Stimulated activated CD4-positive, alpha-beta T cell treated with anti-CD3 and anti-CD28 coated beads, Interleukin-12 subunit alpha, Interleukin-12 subunit beta, amount 100 ng/mL, for 48 hours (primary cell): ENCODE results near the gene MAN1C1.

Source experiments
- DNase-seq, 3 donors: peaks; one replicate each; pipeline ENCODE4 v3.0.0-alpha.2; 2020; ENCODE audit warnings: low read depth in 2 of 3, low spot score in 1 of 3

Gene MAN1C1

GRCh38 chr1:25711555-25712298 is 95.1 kb downstream of the MAN1C1 start:
- peak; percentile 33 to 54 (median 35) for DNase-seq

- DNase-seq = no peak
These were observed 95.8 kb downstream of the MAN1C1 start for GRCh38 chr1:25712299-25712970.

GRCh38 chr1:25713961-25714360 is 97.4 kb downstream of the MAN1C1 start:
- DNase-seq = no peak

GRCh38 chr1:25714372-25714931 is 97.9 kb downstream of the MAN1C1 start:
- DNase-seq = no peak

- no peak for DNase-seq
These were observed 99.3 kb downstream of the MAN1C1 start for GRCh38 chr1:25715888-25716287.

GRCh38 chr1:25716320-25716719 is 99.7 kb downstream of the MAN1C1 start:
- no peak for DNase-seq

- no peak for DNase-seq
These were observed 102.1 kb downstream of the MAN1C1 start for GRCh38 chr1:25718732-25719131.

- no peak for DNase-seq
These were observed 104.0 kb downstream of the MAN1C1 start for GRCh38 chr1:25720624-25721023.

- DNase-seq = no peak
These were observed 106.8 kb downstream of the MAN1C1 start for GRCh38 chr1:25723250-25723880.

- no peak for DNase-seq
These were observed 107.6 kb downstream of the MAN1C1 start for GRCh38 chr1:25724201-25724600.

GRCh38 chr1:25724966-25725365 is 108.4 kb downstream of the MAN1C1 start:
- no peak for DNase-seq

GRCh38 chr1:25725482-25725881 is 108.9 kb downstream of the MAN1C1 start:
- no peak for DNase-seq

- no peak for DNase-seq
These were observed 110.5 kb downstream of the MAN1C1 start for GRCh38 chr1:25727088-25727487.

GRCh38 chr1:25727635-25728286 is 111.2 kb downstream of the MAN1C1 start:
- no peak for DNase-seq

- no peak for DNase-seq
These were observed 111.8 kb downstream of the MAN1C1 start for GRCh38 chr1:25728301-25728935.

- DNase-seq = no peak
These were observed 112.5 kb downstream of the MAN1C1 start for GRCh38 chr1:25729045-25729444.

GRCh38 chr1:25729790-25730644 is 113.4 kb downstream of the MAN1C1 start:
- DNase-seq = no peak

GRCh38 chr1:25731148-25731547 is 114.6 kb downstream of the MAN1C1 start:
- DNase-seq = no peak

- no peak for DNase-seq
These were observed 115.2 kb downstream of the MAN1C1 start for GRCh38 chr1:25731626-25732370.
